RPMI7951 (cell line): ENCODE data around the gene TYW5. TPM values are rescaled to one million over a fixed set of nuclear protein-coding genes. Genes with fewer than 3 reads are reported as not detected.

Experiments
- DNase-seq: peaks from one replicate; pipeline ENCODE4 v3.0.0-alpha.2; 2012; ENCODE audit warnings: low read depth
- total RNA-seq: library from RNA; depleted of rRNA; stranded (reverse); fragments of >200 nt; shearing (Covaris generic); gene quantifications from 2 replicates; pipeline ENCODE4 v1.2.3, GENCODE V29; 2014; rRNA removed

TYW5 gene
- 9.0 and 9.1 TPM in 2 replicates for total RNA-seq

GRCh38 chr2:199955339-199956061, at the start of gene TYW5, which contains the start of gene MAIP1:
Gene TYW5, minus strand, starts transcription at chr2:199955491. Its CDS starts 21 bp downstream, at chr2:199955470.
Gene MAIP1, plus strand, starts transcription at chr2:199955582. Its CDS starts 217 bp downstream, at chr2:199955799.
- peak; percentile 81 for DNase-seq

GRCh38 chr2:200003444-200003843, 48.2 kb upstream of the TYW5 start:
- no peak for DNase-seq

GRCh38 chr2:200000444-200001163, 45.3 kb upstream of the TYW5 start:
- no peak for DNase-seq

GRCh38 chr2:199999166-199999565, 43.9 kb upstream of the TYW5 start:
- no peak for DNase-seq

GRCh38 chr2:199997296-199997695, 42.0 kb upstream of the TYW5 start:
- DNase-seq = no peak

GRCh38 chr2:199994896-199995295, 39.6 kb upstream of the TYW5 start:
- DNase-seq = no peak

GRCh38 chr2:199994371-199994770, 39.1 kb upstream of the TYW5 start:
- DNase-seq = no peak

- DNase-seq = no peak
Measured at GRCh38 chr2:199992296-199992695, 37.0 kb upstream of the TYW5 start.

GRCh38 chr2:199991691-199992090, 36.4 kb upstream of the TYW5 start:
- DNase-seq = no peak

GRCh38 chr2:199989822-199990221, 34.5 kb upstream of the TYW5 start:
- DNase-seq = no peak

GRCh38 chr2:199988151-199988550, 32.9 kb upstream of the TYW5 start:
- peak; percentile 8 for DNase-seq

- DNase-seq = no peak
Measured at GRCh38 chr2:199987586-199987985, 32.3 kb upstream of the TYW5 start.

- peak; percentile 79 for DNase-seq
Measured at GRCh38 chr2:199985625-199986207, 30.4 kb upstream of the TYW5 start.

GRCh38 chr2:199984755-199985154, 29.5 kb upstream of the TYW5 start:
- no peak for DNase-seq

- DNase-seq = no peak
Measured at GRCh38 chr2:199984159-199984558, 28.9 kb upstream of the TYW5 start.

- no peak for DNase-seq
Measured at GRCh38 chr2:199983534-199983933, 28.2 kb upstream of the TYW5 start.

- DNase-seq = no peak
Measured at GRCh38 chr2:199982126-199982843, 27.0 kb upstream of the TYW5 start.

- DNase-seq = peak; percentile 75
Measured at GRCh38 chr2:199979832-199980628, 24.7 kb upstream of the TYW5 start.

- no peak for DNase-seq
Measured at GRCh38 chr2:199979398-199979797, 24.1 kb upstream of the TYW5 start.

GRCh38 chr2:199977984-199978415, 22.7 kb upstream of the TYW5 start:
- peak; percentile 66 for DNase-seq

GRCh38 chr2:199975273-199975895, 20.1 kb upstream of the TYW5 start:
- DNase-seq = no peak
